ENCODE measurements around the gene ZNF615.
"Not testable (repeated sequence)": the region's sequence is repeated elsewhere in the genome, so short reads cannot be mapped to it uniquely, and the experiment has no call there.

The ZNF615 gene

GRCh38 chr19:52007806-52008557 is at the start of gene ZNF615:
Gene ZNF615 (minus strand): TSS chr19:52008211. CDS start chr19:52003711, 4,500 bp downstream.
- peak; percentile 83 for DNase-seq (ENCODE audit: low read depth)
- TF ChIP-seq CTCF (conservative IDR thresholded peaks at IDR 0.05; ENCODE audit: control insufficient read depth, insufficient read depth, low read depth, low read length) = no peak
- H3K4me3 ChIP-seq (ENCODE audit: control insufficient read depth, low read depth, low read length) = peak within 1 kb of the TSS; percentile 94

GRCh38 chr19:52056480-52056879 is 48.5 kb upstream of the ZNF615 start:
- not testable (repeated sequence) for DNase-seq (ENCODE audit: low read depth); H3K4me3 ChIP-seq (ENCODE audit: control insufficient read depth, low read depth, low read length)

GRCh38 chr19:52051736-52052135 is 43.7 kb upstream of the ZNF615 start:
- not testable (repeated sequence) for H3K4me3 ChIP-seq (ENCODE audit: control insufficient read depth, low read depth, low read length); DNase-seq (ENCODE audit: low read depth)

GRCh38 chr19:52048555-52049501 is 40.8 kb upstream of the ZNF615 start, which contains the start of gene ZNF432:
Gene ZNF432 (minus strand): TSS chr19:52048838. CDS start chr19:52046868, 1,970 bp downstream.
- peak; percentile 90 for DNase-seq (ENCODE audit: low read depth)
- H3K4me3 ChIP-seq (ENCODE audit: control insufficient read depth, low read depth, low read length) = peak within 1 kb of the TSS; percentile 74
- no peak for TF ChIP-seq CTCF (conservative IDR thresholded peaks at IDR 0.05; ENCODE audit: control insufficient read depth, insufficient read depth, low read depth, low read length)

- TF ChIP-seq CTCF (conservative IDR thresholded peaks at IDR 0.05; ENCODE audit: control insufficient read depth, insufficient read depth, low read depth, low read length) = no peak
- no peak for DNase-seq (ENCODE audit: low read depth)
- no peak overlapping the region for H3K4me3 ChIP-seq (ENCODE audit: control insufficient read depth, low read depth, low read length)
These were observed 31.2 kb upstream of the ZNF615 start for GRCh38 chr19:52039169-52039568.

GRCh38 chr19:52034051-52034728 is 26.2 kb upstream of the ZNF615 start:
- no peak overlapping the region for H3K4me3 ChIP-seq (ENCODE audit: control insufficient read depth, low read depth, low read length)
- DNase-seq (ENCODE audit: low read depth) = peak; percentile 19
- no peak for TF ChIP-seq CTCF (conservative IDR thresholded peaks at IDR 0.05; ENCODE audit: control insufficient read depth, insufficient read depth, low read depth, low read length)

- no peak for TF ChIP-seq CTCF (conservative IDR thresholded peaks at IDR 0.05; ENCODE audit: control insufficient read depth, insufficient read depth, low read depth, low read length)
- no peak for DNase-seq (ENCODE audit: low read depth)
- peak overlapping the region; percentile 95 for H3K4me3 ChIP-seq (ENCODE audit: control insufficient read depth, low read depth, low read length)
These were observed 20.7 kb upstream of the ZNF615 start for GRCh38 chr19:52028780-52029123.
